ENCODE data around the gene AP5S1. TPM values are rescaled to one million over a fixed set of nuclear protein-coding genes. Genes with fewer than 3 reads are reported as not detected.

The AP5S1 gene
- total RNA-seq, 1 experiment from 2014 or later, result 2.8 TPM

- TF ChIP-seq RELA (CRISPR knock-in tag; IDR thresholded peaks at IDR 0.05; ENCODE audit: borderline replicate concordance) (no peak), FOXK1 (CRISPR knock-in tag; IDR thresholded peaks at IDR 0.05) (peak; percentile 83), STAT6 (CRISPR knock-in tag; conservative IDR thresholded peaks at IDR 0.05; ENCODE audit: low read depth) (no peak), ZNF317 (CRISPR knock-in tag; IDR thresholded peaks at IDR 0.05; ENCODE audit: borderline replicate concordance, low read depth) (0 out of 2 replicates have a peak, but pooled peaks have one; percentile 37), AR (CRISPR knock-in tag; IDR thresholded peaks at IDR 0.05) (no peak), ZMAT4 (CRISPR knock-in tag; IDR thresholded peaks at IDR 0.05) (no peak), PRRX2 (CRISPR knock-in tag; IDR thresholded peaks at IDR 0.05) (no peak), IRF1 (CRISPR knock-in tag; IDR thresholded peaks at IDR 0.05) (no peak), NFATC4 (CRISPR knock-in tag; IDR thresholded peaks at IDR 0.05) (no peak), MAX (CRISPR knock-in tag; IDR thresholded peaks at IDR 0.05) (peak; percentile 59; the same call in 1 of the 2 replicates), ESRRA (CRISPR knock-in tag; IDR thresholded peaks at IDR 0.05; ENCODE audit: borderline replicate concordance) (no peak), CREM (CRISPR knock-in tag; IDR thresholded peaks at IDR 0.05) (peak; percentile 99), ZNF425 (CRISPR knock-in tag; conservative IDR thresholded peaks at IDR 0.05) (no peak), GABPB1 (CRISPR knock-in tag; IDR thresholded peaks at IDR 0.05) (peak; percentile 82), HMGA2 (CRISPR knock-in tag; IDR thresholded peaks at IDR 0.05) (no peak), JUN (CRISPR knock-in tag; IDR thresholded peaks at IDR 0.05) (no peak), EMX1 (CRISPR knock-in tag; IDR thresholded peaks at IDR 0.05) (no peak), NR1H2 (CRISPR knock-in tag; IDR thresholded peaks at IDR 0.05) (no peak), ZNF396 (CRISPR knock-in tag; IDR thresholded peaks at IDR 0.05; ENCODE audit: borderline replicate concordance) (no peak), HMGXB4 (CRISPR knock-in tag; IDR thresholded peaks at IDR 0.05) (peak; percentile 99), SP1 (CRISPR knock-in tag; conservative IDR thresholded peaks at IDR 0.05) (peak; percentile 82), CBFB (CRISPR knock-in tag; IDR thresholded peaks at IDR 0.05; ENCODE audit: low read depth) (no peak), ATF3 (CRISPR knock-in tag; conservative IDR thresholded peaks at IDR 0.05) (no peak), CDX4 (CRISPR knock-in tag; IDR thresholded peaks at IDR 0.05; ENCODE audit: borderline replicate concordance) (no peak), KAT7 (CRISPR knock-in tag; IDR thresholded peaks at IDR 0.05; ENCODE audit: borderline replicate concordance) (peak; percentile 48; the same call in 1 of the 2 replicates), USF2 (CRISPR knock-in tag; IDR thresholded peaks at IDR 0.05) (peak; percentile 36)
These were observed at the start of gene AP5S1 (continued) for GRCh38 chr20:3820048-3820900.

Data from WTC11 (cell line).